Peyer's patch (tissue), 4 donors: ENCODE data around the gene C6orf47. TPM values are rescaled to one million over a fixed set of nuclear protein-coding genes. Genes with fewer than 3 reads are reported as not detected.

Experiments used
- DNase-seq, 3 donors: peaks; one replicate each; pipeline ENCODE4 v3.0.0-alpha.2; 2017 to 2019
- H3K27ac ChIP-seq, 4 donors: fragments of 200-600 bp; sonication (generic); one replicate each; pipeline ENCODE4 v1.5.1; 2016 to 2019
- H3K27me3 ChIP-seq, 2 donors: fragments of 200-600 bp; sonication (generic); one replicate each; pipeline ENCODE4 v1.5.1; 2019
- H3K36me3 ChIP-seq, 3 donors: fragments of 200-600 bp; sonication (generic); one replicate each; pipeline ENCODE4 v1.5.1; 2016 to 2019
- H3K4me1 ChIP-seq, 4 donors: fragments of 200-600 bp; sonication (generic); one replicate each; pipeline ENCODE4 v1.5.1; 2016 to 2019
- H3K4me3 ChIP-seq, 4 donors: fragments of 200-600 bp; sonication (generic); 1 replicate in 3 of 4; 2 replicates in 1 of 4; pipeline ENCODE4 v1.5.1; 2016 to 2019; ENCODE audit warnings: mild to moderate bottlenecking in 1 of 4
- H3K9me3 ChIP-seq, 4 donors: fragments of 200-600 bp; sonication (generic); one replicate each; pipeline ENCODE4 v1.5.1; 2016 to 2019; ENCODE audit warnings: mild to moderate bottlenecking in 1 of 4
- POLR2A ChIP-seq, 2 donors: fragments of 450-650 bp; IDR thresholded peaks; one replicate each; pipeline ENCODE4 v1.5.1; 2017; ENCODE audit warnings: antibody characterized with exemption in 2 of 2, mild to moderate bottlenecking in 2 of 2, moderate library complexity in 2 of 2
- total RNA-seq, 4 donors: library from RNA; depleted of rRNA; stranded (reverse); fragments of >200 nt; gene quantifications; one replicate each; pipeline ENCODE4 v1.1.0, GENCODE V29; 2016
- TF ChIP-seq, protein P1 (sequence below), 6 experiments: fragments of 450-650 bp in 4 of 6; fragments of 200-600 bp in 2 of 6; sonication (generic) in 1 of 6; IDR thresholded peaks; one replicate each; pipeline ENCODE4 v1.5.1; 2017 to 2019; ENCODE audit warnings: antibody characterized with exemption in 6 of 6, mild to moderate bottlenecking in 3 of 6, moderate library complexity in 1 of 6

C6orf47 gene
- total RNA-seq, 4 donors from 2014 or later = 26.4 to 46.7 (median 37.2) TPM

GRCh38 chr6:31657406-31658157, 3.0 kb downstream of the C6orf47 start:
- Histone ChIP-seq H3K4me1 (peaks cover 7 to 70% (median 14%) of the 10 kb centered on the region in 4 donors), H3K36me3 (peaks cover 0 to 25% (median 0%) of the 10 kb centered on the region in 3 donors)

GRCh38 chr6:31655349-31656237, 5.0 kb downstream of the C6orf47 start, which contains the start of gene APOM:
Gene APOM, plus strand, starts transcription at chr6:31655894. Its CDS starts 73 bp downstream, at chr6:31655967.
- peak within 1 kb of the TSS in 1 of 4 donors; percentile 15 for H3K4me3 ChIP-seq
- no peak for TF ChIP-seq POLR2A (IDR thresholded peaks at IDR 0.05)
- TF ChIP-seq, protein P1, sequence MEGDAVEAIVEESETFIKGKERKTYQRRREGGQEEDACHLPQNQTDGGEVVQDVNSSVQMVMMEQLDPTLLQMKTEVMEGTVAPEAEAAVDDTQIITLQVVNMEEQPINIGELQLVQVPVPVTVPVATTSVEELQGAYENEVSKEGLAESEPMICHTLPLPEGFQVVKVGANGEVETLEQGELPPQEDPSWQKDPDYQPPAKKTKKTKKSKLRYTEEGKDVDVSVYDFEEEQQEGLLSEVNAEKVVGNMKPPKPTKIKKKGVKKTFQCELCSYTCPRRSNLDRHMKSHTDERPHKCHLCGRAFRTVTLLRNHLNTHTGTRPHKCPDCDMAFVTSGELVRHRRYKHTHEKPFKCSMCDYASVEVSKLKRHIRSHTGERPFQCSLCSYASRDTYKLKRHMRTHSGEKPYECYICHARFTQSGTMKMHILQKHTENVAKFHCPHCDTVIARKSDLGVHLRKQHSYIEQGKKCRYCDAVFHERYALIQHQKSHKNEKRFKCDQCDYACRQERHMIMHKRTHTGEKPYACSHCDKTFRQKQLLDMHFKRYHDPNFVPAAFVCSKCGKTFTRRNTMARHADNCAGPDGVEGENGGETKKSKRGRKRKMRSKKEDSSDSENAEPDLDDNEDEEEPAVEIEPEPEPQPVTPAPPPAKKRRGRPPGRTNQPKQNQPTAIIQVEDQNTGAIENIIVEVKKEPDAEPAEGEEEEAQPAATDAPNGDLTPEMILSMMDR (IDR thresholded peaks at IDR 0.05) = peak in 1 of 6 experiments; percentile 3
- peaks cover 7 to 64% (median 21%) of the 10 kb centered on the region in 4 donors for H3K4me1 ChIP-seq
- peak within 1 kb of the TSS in 1 of 4 donors; percentile 45 for H3K27ac ChIP-seq
- H3K36me3 ChIP-seq = peaks cover 0 to 18% (median 0%) of the 10 kb centered on the region in 3 donors
- H3K9me3 ChIP-seq = no peaks in the 10 kb centered on the region
- H3K27me3 ChIP-seq = no peaks in the 10 kb centered on the region
- DNase-seq = no peak

More at GRCh38 chr6:31657406-31658157, 3.0 kb downstream of the C6orf47 start:
- no peaks in the 10 kb centered on the region for H3K9me3 ChIP-seq
- DNase-seq = no peak
- no peaks in the 10 kb centered on the region for H3K27me3 ChIP-seq
- no peak overlapping the region for H3K4me3 ChIP-seq
- no peak overlapping the region for H3K27ac ChIP-seq
- TF ChIP-seq, protein P1 (IDR thresholded peaks at IDR 0.05) = no peak

GRCh38 chr6:31654574-31655348, 5.8 kb downstream of the C6orf47 start:
- DNase-seq = no peak
- Histone ChIP-seq H3K27ac (peak overlapping the region in 1 of 4 donors; percentile 45), H3K9me3 (no peaks in the 10 kb centered on the region), H3K27me3 (no peaks in the 10 kb centered on the region), H3K36me3 (peaks cover 0 to 24% (median 0%) of the 10 kb centered on the region in 3 donors), H3K4me3 (no peak overlapping the region), H3K4me1 (peaks cover 7 to 63% (median 21%) of the 10 kb centered on the region in 4 donors)
- TF ChIP-seq, protein P1 (IDR thresholded peaks at IDR 0.05) = no peak
- TF ChIP-seq POLR2A (IDR thresholded peaks at IDR 0.05) = no peak

DNA sequence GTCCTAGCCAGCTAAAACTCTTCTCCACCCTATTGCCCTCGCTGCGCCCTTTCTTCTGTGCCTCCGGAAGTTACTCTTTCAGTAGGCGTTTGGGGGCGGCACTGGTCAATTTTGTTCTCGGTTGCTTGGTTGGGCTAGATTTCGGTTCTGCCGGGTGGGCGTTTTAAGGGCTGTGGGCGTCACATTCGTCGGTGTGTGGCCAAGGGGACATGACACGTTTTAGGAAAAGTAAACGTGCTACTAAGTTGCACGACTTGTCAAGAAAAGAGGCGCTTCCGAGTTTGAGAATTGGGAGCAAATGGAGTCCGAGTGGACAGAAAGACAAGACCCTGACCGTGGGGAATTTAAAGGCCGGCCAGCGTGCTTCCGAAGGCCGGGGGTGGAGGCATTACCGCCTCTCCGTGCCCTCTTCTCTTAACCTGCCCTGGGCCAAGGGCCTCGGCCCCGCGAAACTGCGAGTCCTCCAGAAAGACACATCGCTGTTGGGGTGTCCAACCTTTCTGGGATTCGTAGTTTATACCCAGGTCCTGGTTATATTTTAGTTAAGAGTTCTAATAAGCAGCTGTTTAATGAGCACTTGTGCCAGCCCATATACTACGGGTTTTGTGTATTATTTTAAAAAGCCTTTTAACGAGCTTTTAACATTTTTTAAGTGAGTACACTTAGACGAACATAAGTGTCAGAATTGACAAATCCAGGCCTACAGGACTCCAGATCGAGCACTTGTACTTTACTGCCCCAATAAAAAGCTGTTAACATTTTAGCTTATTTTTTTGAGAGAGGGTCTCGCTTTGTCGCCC, 7.5 kb downstream of the C6orf47 start:
- Histone ChIP-seq H3K27me3 (no peaks in the 10 kb centered on the region), H3K27ac (peak overlapping the region; percentile 93 to 99 (median 98)), H3K4me3 (peak overlapping the region; percentile 75 to 81 (median 80)), H3K4me1 (peaks cover 0 to 47% (median 8%) of the 10 kb centered on the region in 4 donors), H3K36me3 (peaks cover 0 to 38% (median 0%) of the 10 kb centered on the region in 3 donors), H3K9me3 (no peaks in the 10 kb centered on the region)
- peak in 2 of 3 donors; percentile 92 to 96 for DNase-seq
- TF ChIP-seq, protein P1 (IDR thresholded peaks at IDR 0.05) = no peak
- TF ChIP-seq POLR2A (IDR thresholded peaks at IDR 0.05) = peak; percentile 31 to 88
